C1 segment of cervical spinal cord (tissue), 14 donors: ENCODE measurements around the gene CALHM5.
A peak's percentile ranks its signal among the peaks of the same experiment; 100 is the strongest.
"Not testable (repeated sequence)": the region's sequence is repeated elsewhere in the genome, so short reads cannot be mapped to it uniquely, and the experiment has no call there.

Experiments
- DNase-seq, 14 donors: peaks; one replicate each; lab custom pipeline; 2025; lab: John Stamatoyannopoulos, UW

Gene CALHM5, protein sequence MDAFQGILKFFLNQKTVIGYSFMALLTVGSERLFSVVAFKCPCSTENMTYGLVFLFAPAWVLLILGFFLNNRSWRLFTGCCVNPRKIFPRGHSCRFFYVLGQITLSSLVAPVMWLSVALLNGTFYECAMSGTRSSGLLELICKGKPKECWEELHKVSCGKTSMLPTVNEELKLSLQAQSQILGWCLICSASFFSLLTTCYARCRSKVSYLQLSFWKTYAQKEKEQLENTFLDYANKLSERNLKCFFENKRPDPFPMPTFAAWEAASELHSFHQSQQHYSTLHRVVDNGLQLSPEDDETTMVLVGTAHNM

DNA sequence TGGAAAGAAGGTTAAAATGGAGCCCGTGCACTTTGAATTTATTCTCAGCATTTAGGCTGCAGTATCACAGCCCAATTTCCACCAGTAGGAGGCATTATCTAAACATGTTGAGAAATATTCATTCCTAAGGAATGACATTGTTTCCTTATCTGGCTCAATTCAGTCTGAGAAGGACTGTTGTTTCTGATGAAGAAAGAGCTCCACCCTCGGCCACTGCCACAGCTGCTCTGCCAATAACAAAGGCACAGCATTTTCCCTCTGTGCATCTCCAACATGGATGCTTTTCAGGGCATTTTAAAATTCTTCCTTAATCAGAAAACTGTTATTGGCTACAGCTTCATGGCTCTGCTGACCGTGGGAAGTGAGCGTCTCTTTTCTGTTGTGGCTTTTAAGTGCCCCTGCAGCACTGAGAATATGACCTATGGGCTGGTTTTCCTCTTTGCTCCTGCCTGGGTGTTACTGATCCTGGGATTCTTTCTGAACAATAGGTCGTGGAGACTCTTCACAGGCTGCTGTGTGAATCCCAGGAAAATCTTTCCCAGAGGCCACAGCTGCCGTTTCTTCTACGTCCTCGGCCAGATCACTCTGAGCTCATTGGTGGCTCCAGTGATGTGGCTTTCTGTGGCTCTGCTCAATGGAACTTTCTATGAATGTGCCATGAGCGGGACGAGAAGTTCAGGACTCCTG, at the start of gene CALHM5:
TSS of gene CALHM5 (plus strand) at position 216 of the 687 bp plus-strand sequence. CDS start at position 274, 58 bp downstream.
- DNase-seq, result peak in 2 of 14 donors; percentile 4 to 22

DNA sequence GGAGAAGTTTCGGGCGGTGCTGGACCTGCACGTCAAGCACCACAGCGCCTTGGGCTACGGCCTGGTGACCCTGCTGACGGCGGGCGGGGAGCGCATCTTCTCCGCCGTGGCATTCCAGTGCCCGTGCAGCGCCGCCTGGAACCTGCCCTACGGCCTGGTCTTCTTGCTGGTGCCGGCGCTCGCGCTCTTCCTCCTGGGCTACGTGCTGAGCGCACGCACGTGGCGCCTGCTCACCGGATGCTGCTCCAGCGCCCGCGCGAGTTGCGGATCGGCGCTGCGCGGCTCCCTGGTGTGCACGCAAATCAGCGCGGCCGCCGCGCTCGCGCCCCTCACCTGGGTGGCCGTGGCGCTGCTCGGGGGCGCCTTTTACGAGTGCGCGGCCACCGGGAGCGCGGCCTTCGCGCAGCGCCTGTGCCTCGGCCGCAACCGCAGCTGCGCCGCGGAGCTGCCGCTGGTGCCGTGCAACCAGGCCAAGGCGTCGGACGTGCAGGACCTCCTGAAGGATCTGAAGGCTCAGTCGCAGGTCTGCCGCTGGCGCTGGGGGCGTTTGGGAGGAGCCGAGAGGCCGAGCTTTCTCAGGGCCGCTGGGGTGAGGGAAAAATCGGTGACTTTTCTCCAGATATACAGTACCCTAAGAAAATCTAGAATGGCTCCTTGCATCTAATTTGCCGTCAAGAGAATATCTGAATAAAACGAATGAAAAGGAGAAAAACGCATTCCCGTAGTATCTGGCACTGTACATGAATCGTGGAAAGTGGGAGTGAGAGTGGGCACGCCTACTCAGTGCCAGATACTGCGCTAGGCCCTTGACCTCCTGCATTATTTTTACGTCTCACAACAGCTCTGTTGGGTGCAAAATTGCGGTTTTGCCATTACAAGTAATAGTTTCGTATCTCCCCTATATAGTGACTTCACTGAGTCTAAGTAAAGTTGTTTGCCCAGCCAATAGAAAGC, 49.2 kb upstream of the CALHM5 start:
- peak in 4 of 14 donors; percentile 10 to 40 (median 14) for DNase-seq

DNA sequence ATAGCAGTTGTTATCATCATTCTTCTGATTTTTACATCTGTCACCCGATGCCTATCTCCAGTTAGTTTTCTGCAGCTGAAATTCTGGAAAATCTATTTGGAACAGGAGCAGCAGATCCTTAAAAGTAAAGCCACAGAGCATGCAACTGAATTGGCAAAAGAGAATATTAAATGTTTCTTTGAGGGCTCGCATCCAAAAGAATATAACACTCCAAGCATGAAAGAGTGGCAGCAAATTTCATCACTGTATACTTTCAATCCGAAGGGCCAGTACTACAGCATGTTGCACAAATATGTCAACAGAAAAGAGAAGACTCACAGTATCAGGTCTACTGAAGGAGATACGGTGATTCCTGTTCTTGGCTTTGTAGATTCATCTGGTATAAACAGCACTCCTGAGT, 48.1 kb upstream of the CALHM5 start:
- no peak for DNase-seq

DNA sequence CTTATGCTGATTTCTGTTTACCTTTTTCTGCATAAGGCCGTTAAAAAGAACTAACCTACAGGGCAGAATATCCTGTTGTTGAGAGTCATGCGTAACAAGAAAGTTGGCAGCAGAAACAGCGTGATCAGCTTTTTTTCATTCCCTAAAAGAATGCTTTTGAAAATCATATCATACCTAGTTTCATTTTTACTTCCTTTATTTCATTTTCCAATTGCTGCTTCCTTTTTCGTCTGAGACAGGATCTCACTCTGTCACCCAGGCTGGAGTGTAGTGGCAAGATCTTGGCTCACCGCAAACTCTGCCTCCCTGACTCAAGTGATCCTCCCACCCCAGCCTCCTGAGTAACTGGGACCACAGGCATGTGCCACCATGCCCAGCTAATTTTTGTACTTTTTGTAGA, 46.2 kb upstream of the CALHM5 start:
- DNase-seq, result no peak

DNA sequence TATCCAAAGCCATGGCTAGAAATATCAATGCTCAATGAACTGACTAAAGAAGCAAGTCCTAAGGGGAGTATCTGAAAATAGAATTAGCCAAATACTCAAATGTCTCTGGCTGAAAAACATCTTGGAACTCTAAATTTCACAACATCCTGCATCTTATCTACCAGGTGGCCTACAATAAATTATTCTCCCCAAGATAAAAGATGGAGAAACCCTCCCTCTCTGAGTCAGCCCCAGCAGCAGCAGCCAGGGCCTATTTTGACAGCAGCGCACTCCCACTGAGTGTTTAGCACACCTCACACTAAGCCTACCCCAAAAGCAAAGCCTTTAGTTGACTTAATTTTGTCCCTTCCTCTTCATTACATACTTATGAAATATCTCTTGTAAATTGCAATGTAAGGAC, 44.3 kb upstream of the CALHM5 start:
- no peak for DNase-seq

DNA sequence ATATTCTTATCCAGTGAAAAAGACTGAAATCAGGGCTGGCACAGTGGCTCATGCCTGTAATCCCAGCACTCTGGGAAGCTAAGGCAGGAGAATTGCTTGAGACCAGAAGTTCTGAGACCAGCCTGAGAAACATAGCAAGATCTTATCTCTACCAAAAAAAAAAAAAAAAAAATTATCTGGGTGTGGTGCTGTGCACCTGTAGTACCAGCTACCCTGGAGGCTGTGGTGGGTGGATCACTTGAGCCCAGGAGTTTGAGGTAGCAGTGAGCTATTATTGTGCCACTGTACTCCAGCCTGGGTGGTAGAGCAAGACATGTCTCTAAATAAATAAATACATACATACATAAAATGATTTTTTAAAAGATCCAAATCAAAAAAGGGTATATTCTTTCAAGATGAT, 43.9 kb upstream of the CALHM5 start:
- DNase-seq, result no peak

DNA sequence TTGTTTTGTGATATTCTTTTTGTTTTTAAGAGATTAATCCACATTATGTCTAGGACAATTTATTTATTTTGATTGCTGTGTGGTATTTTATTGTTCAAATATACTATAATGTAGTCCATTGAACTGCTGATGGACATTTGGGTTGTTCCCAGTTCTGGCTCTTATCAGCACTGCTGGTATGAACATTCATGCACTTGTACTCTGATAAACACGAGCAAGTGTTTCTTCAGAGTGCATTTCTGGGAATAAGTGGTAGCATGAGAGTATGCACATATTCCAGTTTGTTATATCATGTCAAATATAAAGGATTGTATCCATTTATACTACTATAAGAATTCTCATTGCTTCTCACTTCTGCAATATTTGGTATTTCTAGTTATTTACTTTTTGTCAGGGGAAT, 43.1 kb upstream of the CALHM5 start:
- DNase-seq, result no peak

DNA sequence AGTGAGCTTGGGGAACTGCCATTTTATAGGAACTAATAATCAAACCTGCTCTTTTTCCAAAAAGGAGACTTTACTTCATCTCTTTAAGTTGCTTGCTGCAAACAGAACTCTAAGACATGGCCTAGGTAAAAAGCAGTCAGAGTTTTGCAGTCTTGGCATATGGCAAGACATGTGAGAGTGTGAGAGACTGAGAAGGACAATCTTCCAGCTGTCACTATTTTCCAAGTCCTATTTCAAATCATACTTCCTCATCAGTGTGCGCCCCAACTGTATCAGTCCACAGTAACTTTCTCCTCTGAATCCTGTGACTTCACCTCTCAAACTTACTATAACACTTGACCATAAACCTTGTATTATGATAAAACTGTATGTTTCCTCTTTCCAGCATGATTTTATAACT, 39.9 kb upstream of the CALHM5 start:
- DNase-seq, result no peak

DNA sequence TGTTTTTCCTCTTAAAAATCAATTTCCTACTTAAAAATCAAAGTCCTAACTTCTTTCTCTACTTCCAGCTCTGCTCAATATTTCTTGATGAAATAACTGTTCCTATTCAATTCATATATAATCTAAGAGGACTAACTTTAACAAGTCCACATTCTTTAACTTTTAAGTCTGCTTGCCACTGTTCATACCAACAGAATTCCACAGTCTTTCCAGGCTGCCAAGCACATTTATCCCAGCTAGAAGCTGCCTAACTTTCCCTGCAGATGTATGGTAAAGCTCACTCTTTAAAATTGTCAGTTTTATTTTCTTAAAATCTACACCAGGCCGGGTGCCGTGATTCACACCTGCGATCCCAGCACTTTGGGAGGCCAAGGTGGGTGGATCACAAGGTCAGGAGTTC, 38.7 kb upstream of the CALHM5 start:
- DNase-seq, result no peak

DNA sequence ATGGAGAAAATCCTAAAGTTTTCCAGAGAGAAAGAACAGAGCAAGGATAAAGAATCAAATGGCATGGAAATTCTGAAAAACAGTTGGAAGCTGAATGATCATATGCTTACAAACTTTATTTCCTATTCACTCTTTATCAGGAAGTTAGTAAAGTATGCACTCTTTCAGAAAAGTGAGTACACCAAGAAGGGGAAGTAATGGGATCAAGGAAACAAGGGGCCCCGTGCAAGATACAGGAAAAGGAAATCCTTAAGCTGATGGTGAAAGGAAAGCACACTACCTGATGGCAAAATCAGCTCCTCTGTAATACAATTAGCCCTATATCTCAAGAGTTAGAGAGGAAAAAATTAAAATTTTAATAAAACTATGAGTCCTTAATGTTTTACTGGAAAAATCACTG, 36.3 kb upstream of the CALHM5 start:
- no peak for DNase-seq

DNA sequence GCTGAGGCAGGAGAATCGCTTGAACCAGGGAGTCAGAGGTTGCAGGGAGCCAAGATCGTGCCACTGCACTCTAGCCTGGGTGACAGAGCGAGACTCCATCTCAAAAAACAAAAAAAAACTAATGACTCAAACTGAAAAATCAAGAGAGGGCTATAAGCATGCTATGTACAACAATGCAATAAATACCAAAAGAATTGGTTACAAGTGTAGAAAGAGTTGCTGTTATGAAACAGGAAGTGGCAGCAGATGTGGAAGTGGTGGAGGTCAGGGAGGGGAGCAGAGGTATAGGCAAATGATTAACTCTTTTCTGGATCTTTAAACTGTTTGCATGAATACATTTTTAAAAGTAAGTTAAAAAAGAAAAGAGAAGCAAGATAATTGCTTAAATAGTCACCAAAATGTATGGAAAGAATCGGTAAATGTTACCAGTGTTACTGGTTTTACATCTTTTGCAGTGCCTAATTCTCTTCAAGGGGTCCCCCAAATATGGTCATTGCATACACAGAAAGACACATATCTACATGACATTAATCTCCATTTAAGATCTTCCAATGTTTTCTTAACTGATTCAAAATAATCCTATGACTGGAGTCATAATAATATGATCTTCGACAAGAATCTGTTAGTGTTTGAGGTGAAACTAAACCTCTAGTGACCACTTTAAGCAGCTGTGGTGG, 35.3 kb upstream of the CALHM5 start:
- DNase-seq, result no peak

DNA sequence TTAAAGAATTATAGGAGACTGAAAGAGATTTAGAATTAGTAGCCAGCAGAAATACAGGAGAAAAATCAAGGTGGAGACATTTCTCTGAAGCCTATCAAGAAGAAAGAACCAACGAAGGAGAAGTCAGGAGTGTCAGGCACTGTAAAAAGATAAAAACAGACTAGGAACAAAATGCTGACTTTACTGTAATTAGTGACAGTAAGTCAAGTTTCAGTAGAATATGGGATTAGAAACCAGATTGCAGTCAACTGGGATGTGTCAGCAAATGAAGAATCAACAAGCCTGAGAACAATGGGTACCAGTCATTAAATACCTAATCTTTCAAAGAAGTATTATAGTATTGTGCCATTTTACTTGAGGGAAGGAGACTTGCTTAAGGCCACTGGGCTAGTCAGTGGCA, 28.7 kb upstream of the CALHM5 start:
- DNase-seq, result no peak

DNA sequence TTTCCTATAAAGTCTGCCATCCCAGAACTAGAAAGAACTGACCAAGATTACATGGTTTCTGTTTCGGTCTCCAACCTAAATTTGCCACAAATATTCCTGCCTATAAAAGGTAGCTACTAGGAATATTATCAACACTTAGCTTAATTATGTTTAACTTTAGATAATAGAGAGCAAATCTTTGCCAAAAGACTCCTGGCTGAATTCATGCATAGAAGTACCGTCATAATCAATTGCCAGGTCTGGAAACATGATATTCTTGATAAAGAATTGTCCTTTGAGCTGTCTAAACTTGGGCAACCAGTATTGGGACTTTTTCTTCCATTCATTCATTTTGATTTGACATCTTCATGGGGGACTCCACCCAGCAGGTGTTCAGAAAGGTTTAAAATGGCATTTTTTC, 27.8 kb upstream of the CALHM5 start:
- no peak for DNase-seq

DNA sequence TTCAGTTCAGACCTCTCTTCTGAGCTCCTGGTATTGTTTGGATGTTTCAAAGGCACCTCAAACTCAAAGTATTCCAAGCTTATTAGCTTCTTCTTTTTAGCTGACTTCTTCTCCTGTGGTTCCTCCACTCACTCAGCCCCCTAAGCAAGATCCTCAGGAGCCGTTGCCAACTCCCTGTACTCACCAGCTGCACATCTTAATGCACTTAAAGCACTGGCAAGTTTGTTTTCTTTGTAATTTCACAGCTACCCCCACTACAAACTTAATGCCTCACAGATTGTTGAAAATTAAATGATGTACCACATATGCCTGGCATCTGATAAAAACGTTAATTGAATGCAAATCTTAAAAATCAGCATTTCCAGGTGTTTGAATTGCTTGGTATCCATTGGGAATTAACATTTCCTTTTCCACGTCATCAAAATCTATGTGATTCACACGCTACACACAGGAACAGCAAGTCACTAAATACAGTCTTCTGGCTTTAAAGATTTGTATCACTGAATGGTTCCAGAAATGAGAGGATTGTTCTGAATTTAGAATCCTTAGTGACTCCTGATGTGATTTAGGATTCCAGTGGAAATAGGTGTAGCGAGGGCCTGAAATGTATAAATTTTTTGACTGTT, 25.8 kb upstream of the CALHM5 start:
- no peak for DNase-seq

DNA sequence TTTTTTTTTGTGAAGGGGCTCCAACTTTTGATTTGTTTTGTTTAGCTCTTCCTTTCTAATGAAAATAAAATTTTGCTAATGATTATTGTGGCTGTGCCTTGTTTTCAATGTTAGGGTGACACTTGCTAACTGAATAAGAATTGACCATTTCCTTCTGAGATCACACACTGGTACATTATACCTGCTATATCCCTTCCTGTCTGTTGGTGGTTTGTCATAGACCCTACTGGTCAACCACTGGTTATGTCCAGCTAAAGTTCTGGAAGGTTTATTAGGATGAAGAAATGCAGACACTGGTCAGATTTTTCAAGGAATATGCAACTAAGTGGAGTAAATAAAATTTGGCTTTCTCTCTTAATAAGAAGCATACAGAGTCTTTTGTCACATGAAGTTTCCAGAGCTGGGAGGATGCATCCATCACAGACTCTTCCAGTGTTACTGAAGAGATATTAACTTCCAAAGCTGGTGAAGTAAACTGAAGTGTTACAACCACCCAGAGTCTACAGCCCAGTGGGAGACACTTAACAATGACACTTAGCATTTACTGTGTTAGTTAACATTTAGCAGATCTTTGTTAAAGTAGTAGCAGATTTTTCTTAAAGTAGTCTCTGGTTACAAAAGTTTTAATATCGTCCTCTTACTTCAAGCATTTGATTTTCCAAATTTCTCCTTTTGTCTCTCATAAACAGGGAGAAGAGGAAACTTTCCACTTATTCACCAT, 19.7 kb upstream of the CALHM5 start:
- no peak for DNase-seq

DNA sequence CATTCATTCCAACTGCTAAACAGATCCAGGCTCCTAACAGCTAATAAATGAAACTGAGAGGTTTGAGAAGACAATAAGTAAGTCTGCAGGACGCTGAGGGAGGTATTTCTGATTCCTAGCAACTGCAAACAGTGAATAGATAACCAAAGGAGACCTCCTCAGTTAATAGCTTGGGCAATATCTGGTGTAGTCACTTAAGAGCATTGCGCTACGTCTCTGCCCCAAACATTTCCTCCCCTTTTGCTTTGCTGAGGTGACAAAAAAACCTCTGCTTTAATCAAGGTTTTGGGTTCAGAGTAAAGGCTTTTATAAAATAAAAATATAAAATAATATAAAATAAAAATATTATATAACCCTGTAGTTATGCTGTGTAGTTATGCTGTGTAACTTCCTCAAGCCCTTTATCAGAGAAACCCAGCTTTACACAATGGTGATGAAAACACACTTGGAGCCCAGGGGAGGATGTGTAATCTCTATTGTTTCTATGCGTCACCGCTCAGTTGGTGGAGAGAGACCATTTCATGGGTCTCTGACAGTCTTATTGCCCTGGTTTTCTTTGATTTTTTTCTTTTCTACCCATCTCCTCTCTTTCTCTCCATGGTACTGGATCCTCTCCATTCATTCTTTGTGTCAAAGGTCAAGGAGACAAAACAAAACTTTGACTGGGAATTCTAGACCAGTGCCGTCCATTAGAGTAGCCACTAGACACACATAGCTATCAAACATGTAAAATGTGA, 18.9 kb upstream of the CALHM5 start:
- DNase-seq, result no peak

DNA sequence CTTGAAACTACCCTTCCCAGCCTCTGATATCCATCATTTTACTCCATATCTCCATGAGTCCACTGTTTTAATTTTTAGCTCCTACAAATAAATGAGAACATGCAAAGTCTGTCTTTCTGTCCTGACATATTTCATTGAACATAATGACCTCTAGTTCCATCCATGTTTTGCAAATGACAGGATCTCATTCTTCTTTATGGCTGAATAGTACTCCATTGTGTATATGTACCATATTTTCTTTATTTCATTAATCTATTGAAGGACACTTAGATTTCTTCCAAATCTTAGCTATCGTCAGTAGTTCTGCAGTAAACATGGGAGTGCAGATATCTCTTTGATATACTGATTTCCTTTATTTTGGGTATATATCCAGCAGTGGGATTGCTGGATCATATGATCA, 16.3 kb upstream of the CALHM5 start:
- DNase-seq, result not testable (repeated sequence)

DNA sequence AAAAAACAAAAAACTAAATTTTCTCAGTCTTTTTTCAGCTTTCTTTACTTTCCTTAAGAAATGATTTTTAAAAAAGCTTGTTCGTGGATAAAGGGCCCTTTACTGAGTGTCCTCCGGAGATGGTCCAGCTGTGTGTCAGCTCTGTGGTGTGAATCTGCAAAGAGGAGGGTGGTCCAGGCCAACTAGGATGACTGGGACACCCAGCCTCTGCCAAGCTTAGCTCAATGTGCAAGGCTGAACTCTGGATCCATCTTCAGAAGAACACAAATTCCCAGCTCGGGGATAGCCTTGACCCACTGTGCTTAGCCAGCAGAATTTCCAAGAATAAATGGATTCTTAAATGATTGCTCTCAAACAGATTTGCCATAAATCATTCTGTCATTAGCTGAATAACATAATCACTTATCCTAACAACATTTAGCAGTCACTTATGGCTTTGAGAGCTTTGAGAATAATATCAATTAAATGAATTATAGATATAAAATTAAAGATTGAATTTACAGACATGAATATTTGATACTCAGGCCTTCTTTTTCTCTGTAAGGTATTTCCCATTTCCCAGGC, 14.2 kb upstream of the CALHM5 start:
- DNase-seq, result no peak

DNA sequence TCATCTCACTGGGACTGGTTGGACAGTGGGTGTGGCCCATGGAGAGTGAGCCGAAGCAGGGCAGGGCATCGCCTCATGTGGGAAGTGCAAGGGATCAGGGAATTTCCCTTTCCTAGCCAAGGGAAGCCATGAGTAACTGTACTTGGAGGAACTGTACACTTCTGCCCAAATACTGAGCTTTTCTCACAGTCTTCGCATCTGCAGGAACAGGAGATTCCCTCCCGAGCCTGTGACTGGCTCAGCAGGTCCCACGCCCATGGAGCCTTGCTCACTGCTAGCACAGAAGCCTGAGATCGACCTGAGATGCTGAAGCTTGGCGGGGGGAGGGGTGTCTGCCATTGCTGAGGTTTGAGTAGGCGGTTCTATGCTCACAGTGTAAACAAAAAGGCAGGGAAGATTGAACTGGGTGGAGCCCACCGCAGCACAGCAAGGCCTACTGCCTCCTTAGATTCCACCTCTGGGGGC, 10.4 kb upstream of the CALHM5 start:
- no peak for DNase-seq
